ENCODE measurements around the gene CDA. TPM values are rescaled to one million over a fixed set of nuclear protein-coding genes. Genes with fewer than 3 reads are reported as not detected.
A peak's percentile ranks its signal among the peaks of the same experiment; 100 is the strongest.

Gene CDA
- total RNA-seq, 2 donors from 2014 or later: 0.92 to 3.0 TPM

DNA sequence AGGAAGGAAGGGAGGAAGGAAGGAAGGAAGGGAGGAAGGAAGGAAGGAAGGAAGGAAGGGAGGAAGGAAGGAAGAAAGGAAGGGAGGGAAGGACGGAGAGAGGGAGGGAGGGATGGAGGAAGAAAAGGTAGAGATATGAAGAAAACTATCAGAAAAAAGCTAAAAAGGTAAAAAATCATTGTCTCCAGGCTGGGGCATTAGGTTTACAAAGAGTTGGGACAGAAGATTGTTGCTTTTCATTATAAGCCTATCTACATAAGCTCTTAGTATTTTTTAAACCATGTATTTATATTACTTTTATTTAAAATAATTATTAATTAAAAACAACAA lies 37.2 kb downstream of the CDA start:
- peaks cover 5% of the 10 kb centered on the region for H3K27me3 ChIP-seq (replicated peaks; ENCODE audit: insufficient read depth)
- no peaks in the 10 kb centered on the region for H3K36me3 ChIP-seq
- no peaks in the 10 kb centered on the region for H3K4me1 ChIP-seq (ENCODE audit: control insufficient read depth in 1 of 2, low read depth in 2 of 2)
- TF ChIP-seq, protein P1, sequence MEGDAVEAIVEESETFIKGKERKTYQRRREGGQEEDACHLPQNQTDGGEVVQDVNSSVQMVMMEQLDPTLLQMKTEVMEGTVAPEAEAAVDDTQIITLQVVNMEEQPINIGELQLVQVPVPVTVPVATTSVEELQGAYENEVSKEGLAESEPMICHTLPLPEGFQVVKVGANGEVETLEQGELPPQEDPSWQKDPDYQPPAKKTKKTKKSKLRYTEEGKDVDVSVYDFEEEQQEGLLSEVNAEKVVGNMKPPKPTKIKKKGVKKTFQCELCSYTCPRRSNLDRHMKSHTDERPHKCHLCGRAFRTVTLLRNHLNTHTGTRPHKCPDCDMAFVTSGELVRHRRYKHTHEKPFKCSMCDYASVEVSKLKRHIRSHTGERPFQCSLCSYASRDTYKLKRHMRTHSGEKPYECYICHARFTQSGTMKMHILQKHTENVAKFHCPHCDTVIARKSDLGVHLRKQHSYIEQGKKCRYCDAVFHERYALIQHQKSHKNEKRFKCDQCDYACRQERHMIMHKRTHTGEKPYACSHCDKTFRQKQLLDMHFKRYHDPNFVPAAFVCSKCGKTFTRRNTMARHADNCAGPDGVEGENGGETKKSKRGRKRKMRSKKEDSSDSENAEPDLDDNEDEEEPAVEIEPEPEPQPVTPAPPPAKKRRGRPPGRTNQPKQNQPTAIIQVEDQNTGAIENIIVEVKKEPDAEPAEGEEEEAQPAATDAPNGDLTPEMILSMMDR (IDR thresholded peaks at IDR 0.05): no peak
- H3K27ac ChIP-seq: no peak overlapping the region
- no peak overlapping the region for H3K4me3 ChIP-seq
- H3K9me3 ChIP-seq: no peaks in the 10 kb centered on the region
- no peak for DNase-seq (ENCODE audit: low spot score)
- no peak for ATAC-seq (ENCODE audit: insufficient number of reproducible peaks, low FRiP score, low read depth)

DNA sequence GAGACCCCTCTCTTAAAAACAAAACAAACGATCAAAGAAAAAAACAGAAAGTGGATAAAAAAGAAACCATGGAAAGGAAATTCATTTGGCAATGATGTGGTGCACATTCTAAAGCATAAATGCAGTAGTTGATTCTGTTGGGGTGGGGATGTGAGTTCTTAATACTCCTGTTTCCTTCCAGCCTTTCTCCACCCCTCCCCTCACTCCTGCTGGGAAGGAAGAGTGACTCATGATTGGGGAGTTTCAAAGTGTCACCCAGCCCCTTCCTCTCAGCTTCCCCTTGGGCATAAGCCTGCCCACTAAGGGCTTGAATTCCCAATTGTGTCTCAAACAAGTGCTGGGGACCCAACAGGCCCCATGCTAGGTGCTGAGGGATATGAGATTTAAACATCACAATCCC lies 37.6 kb downstream of the CDA start:
- ATAC-seq (ENCODE audit: insufficient number of reproducible peaks, low FRiP score, low read depth): no peak
- H3K4me1 ChIP-seq (ENCODE audit: control insufficient read depth in 1 of 2, low read depth in 2 of 2): no peaks in the 10 kb centered on the region
- H3K27me3 ChIP-seq (replicated peaks; ENCODE audit: insufficient read depth): peaks cover 5% of the 10 kb centered on the region
- TF ChIP-seq, protein P1 (IDR thresholded peaks at IDR 0.05): no peak
- DNase-seq (ENCODE audit: low spot score): no peak
- no peaks in the 10 kb centered on the region for H3K9me3 ChIP-seq
- no peaks in the 10 kb centered on the region for H3K36me3 ChIP-seq
- no peak overlapping the region for H3K4me3 ChIP-seq
- H3K27ac ChIP-seq: no peak overlapping the region

DNA sequence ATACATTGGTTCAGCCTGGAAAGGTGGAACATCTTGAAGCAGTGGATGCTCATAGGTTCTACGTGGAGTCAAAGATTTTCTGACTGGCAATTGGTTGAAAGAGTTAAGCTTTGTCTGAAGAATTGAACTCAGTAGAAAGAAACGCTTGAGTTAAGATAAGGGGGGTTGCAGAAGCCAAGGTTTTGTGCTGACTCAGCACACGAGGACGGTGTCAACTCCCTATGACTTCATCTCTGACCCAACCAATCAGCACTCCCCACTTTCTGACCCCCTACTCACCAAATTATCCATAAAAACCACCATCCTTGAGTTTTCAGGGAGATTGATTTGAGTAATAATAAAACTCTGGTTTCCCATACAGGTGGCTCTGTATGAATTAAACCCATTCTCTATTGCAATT lies 41.8 kb downstream of the CDA start:
- DNase-seq (ENCODE audit: low spot score): no peak
- H3K9me3 ChIP-seq: no peaks in the 10 kb centered on the region
- ATAC-seq (ENCODE audit: insufficient number of reproducible peaks, low FRiP score, low read depth): no peak

DNA sequence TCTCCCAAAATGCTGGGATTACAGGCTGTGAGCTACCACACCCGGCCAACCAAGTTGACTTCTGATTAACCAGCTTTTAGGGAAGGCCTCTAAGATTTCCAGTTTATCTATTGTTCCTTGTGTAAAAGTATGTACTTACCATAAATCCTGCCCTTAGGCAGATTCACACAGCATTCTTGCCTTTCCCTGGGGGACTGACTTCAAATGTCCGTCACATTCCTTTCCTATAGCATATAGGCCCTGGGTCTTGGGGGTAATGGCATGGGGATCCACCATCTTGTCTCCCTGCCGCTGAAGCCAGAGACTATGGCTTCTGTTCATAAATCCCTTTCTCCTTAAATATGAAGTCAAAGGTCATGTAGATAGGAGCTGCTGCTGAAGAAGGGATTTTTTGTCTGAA lies 43.5 kb downstream of the CDA start:
- TF ChIP-seq, protein P1 (IDR thresholded peaks at IDR 0.05): no peak
- Histone ChIP-seq H3K27me3 (replicated peaks; ENCODE audit: insufficient read depth) (no peaks in the 10 kb centered on the region), H3K4me3 (no peak overlapping the region), H3K9me3 (no peaks in the 10 kb centered on the region), H3K4me1 (ENCODE audit: control insufficient read depth in 1 of 2, low read depth in 2 of 2) (peaks cover 6 to 13% of the 10 kb centered on the region in 2 donors), H3K27ac (no peak overlapping the region), H3K36me3 (peaks cover 4% of the 10 kb centered on the region)
- no peak for ATAC-seq (ENCODE audit: insufficient number of reproducible peaks, low FRiP score, low read depth)
- DNase-seq (ENCODE audit: low spot score): no peak

More for the DNA sequence above, 41.8 kb downstream of the CDA start:
- TF ChIP-seq, protein P1 (IDR thresholded peaks at IDR 0.05): no peak
- Histone ChIP-seq H3K27me3 (replicated peaks; ENCODE audit: insufficient read depth) (no peaks in the 10 kb centered on the region), H3K36me3 (no peaks in the 10 kb centered on the region), H3K4me3 (no peak overlapping the region), H3K27ac (no peak overlapping the region), H3K4me1 (ENCODE audit: control insufficient read depth in 1 of 2, low read depth in 2 of 2) (peaks cover 6 to 13% of the 10 kb centered on the region in 2 donors)

DNA sequence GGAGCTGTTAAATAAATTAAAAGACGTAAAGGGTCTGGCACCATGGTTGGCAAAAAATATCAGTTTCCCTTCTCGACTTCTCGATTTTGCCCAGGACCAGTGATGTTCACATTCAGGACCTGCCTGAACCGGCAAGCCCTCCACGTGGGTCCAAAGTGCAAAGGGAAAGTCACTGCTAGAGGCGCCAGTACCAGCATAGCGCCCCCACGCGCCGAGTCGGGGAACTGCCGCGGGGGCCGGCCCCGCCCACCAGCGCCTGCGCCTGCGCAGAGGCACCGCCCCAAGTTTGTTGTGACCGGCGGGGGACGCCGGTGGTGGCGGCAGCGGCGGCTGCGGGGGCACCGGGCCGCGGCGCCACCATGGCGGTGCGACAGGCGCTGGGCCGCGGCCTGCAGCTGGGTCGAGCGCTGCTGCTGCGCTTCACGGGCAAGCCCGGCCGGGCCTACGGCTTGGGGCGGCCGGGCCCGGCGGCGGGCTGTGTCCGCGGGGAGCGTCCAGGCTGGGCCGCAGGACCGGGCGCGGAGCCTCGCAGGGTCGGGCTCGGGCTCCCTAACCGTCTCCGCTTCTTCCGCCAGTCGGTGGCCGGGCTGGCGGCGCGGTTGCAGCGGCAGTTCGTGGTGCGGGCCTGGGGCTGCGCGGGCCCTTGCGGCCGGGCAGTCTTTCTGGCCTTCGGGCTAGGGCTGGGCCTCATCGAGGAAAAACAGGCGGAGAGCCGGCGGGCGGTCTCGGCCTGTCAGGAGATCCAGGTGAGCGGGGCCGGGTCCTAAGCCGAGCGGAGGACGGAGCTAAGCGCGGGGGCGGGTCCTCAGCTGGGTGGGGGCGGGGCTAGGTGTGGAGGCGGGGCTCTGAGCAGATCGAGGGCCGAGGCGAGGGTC lies 44.5 kb downstream of the CDA start, which contains the start of gene PINK1:
Gene PINK1 (plus strand): TSS at position 269 of the 875 bp plus-strand sequence. CDS start 91 bp downstream, at position 360.
- peaks cover 10% of the 10 kb centered on the region for H3K36me3 ChIP-seq
- ATAC-seq (ENCODE audit: insufficient number of reproducible peaks, low FRiP score, low read depth) (peak; percentile 83), DNase-seq (ENCODE audit: low spot score) (peak; percentile 20)
- peaks cover 6 to 13% of the 10 kb centered on the region in 2 donors for H3K4me1 ChIP-seq (ENCODE audit: control insufficient read depth in 1 of 2, low read depth in 2 of 2)
- no peaks in the 10 kb centered on the region for H3K27me3 ChIP-seq (replicated peaks; ENCODE audit: insufficient read depth)
- TF ChIP-seq, protein P1 (IDR thresholded peaks at IDR 0.05): peak; percentile 99
- H3K4me3 ChIP-seq: peak within 1 kb of the TSS; percentile 94
- peak within 1 kb of the TSS; percentile 88 to 92 for H3K27ac ChIP-seq
- no peaks in the 10 kb centered on the region for H3K9me3 ChIP-seq
